ENCODE results near the gene SSTR5.

SSTR5 gene

DNA sequence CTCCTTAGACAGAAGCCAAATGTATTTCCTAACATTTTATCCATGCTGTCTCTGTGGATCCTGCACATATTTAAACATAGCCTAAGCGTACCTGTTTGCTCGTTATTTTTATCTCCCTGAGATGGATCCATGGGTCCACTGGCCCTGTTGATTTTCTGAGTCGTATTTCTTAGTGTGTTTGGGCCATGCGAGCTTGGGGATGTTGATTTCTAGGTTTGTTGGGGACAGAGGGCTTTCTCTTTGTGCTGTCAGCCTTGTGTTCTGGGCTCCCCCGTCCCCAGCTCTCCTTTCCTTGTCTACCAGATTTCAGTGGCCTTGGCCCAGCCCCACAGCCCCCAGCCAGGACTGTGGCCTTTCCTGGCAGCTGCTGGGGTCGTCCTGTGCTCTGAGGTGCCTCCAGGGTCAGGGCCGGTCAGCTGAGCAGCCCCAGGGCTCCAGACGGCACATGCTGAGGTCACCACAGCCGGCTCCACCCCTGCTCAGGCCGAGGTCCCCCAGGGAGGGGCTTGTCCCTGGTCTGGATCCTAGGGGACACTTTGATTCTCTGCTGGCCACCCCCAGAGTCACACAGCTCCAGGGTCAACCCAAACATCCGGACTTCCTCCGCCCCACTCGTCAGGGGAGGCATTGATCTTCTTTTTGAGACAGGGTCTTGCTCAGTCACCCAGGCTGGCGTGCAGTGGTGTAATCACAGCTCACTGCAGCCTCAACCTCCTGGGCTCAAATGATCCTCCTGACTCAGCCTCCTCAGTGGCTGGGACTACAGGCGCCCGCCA is 4.4 kb downstream of the SSTR5 start:
- H3K9ac ChIP-seq (ENCODE audit: insufficient read length) = no peak overlapping the region
- no peak overlapping the region for H3K4me3 ChIP-seq
- TF ChIP-seq POLR2AphosphoS5 (IDR thresholded peaks at IDR 0.05; ENCODE audit: borderline replicate concordance, low read depth, low read length) (no peak), EZH2 (IDR thresholded peaks at IDR 0.05) (no peak), FOXP2 (optimal IDR thresholded peaks at IDR 0.05; ENCODE audit: control extremely low read depth, extremely low read length, insufficient read depth) (no peak)
- no peak for DNase-seq (ENCODE audit: low read depth, low spot score)
- no peaks in the 10 kb centered on the region for H3K9me3 ChIP-seq (ENCODE audit: low read depth, low read length)
- H3K36me3 ChIP-seq (ENCODE audit: insufficient read depth, low read length) = no peaks in the 10 kb centered on the region
- no peak overlapping the region for H3K27ac ChIP-seq

DNA sequence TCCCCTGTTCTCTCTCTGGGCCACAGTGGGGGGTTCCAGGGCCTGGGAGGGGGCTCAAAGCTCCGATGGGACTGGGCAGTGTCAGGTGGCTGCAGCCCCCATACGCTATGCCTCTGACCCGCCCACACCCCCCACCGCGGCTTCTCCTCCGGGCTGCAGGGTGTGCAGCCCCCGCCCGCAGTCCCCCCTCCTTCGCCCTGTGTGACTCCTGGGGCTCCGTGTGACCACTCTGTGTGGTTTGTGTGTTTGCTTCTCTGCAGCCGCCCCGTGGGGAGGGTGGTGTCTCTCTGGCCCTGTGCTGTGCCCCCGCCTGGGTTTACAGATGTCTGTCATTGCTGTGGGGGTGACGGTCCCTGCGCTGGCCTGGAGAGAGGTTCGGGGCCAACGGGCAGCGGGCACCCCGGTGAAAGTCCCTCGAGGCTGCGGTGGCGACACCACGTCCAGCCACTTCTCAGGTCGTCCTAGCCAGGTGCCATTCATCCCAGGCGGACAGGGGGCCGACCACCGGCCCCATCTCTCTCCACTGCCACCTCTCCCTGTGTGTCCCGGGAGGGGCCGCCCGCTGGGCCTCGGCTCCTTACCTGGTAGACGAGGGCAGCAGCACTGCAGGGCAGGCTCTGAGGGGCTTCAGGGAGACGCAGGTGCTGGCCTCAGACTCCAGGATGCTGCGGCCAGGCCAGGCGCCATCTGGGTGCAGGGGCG is 5.5 kb downstream of the SSTR5 start:
- Histone ChIP-seq H3K36me3 (ENCODE audit: insufficient read depth, low read length) (no peaks in the 10 kb centered on the region), H3K4me3 (no peak overlapping the region), H3K9me3 (ENCODE audit: low read depth, low read length) (no peaks in the 10 kb centered on the region), H3K9ac (ENCODE audit: insufficient read length) (no peak overlapping the region), H3K27ac (no peak overlapping the region)
- DNase-seq (ENCODE audit: low read depth, low spot score) = no peak
- TF ChIP-seq EZH2 (IDR thresholded peaks at IDR 0.05) = no peak
- TF ChIP-seq POLR2AphosphoS5 (IDR thresholded peaks at IDR 0.05; ENCODE audit: borderline replicate concordance, low read depth, low read length) = no peak
- TF ChIP-seq FOXP2 (optimal IDR thresholded peaks at IDR 0.05; ENCODE audit: control extremely low read depth, extremely low read length, insufficient read depth) = no peak

DNA sequence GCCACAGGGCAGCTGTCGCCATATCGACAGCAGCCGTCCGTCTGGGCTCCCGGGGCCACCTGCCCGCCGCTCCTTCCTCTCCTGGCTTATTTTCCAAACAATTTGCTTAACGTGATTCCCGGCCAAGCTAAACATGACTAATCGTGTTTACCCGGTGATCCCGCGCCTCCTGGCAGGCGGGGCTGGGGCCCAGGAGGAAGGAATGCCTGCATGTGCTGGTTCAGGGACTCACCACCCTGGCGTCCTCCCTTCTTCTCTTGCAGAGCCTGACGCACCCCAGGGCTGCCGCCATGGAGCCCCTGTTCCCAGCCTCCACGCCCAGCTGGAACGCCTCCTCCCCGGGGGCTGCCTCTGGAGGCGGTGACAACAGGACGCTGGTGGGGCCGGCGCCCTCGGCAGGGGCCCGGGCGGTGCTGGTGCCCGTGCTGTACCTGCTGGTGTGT is 6.1 kb downstream of the SSTR5 start:
- TF ChIP-seq EZH2 (IDR thresholded peaks at IDR 0.05) = no peak
- no peak for TF ChIP-seq POLR2AphosphoS5 (IDR thresholded peaks at IDR 0.05; ENCODE audit: borderline replicate concordance, low read depth, low read length)
- TF ChIP-seq FOXP2 (optimal IDR thresholded peaks at IDR 0.05; ENCODE audit: control extremely low read depth, extremely low read length, insufficient read depth) = no peak
- Histone ChIP-seq H3K36me3 (ENCODE audit: insufficient read depth, low read length) (no peaks in the 10 kb centered on the region), H3K4me3 (no peak overlapping the region), H3K27ac (no peak overlapping the region), H3K9me3 (ENCODE audit: low read depth, low read length) (no peaks in the 10 kb centered on the region), H3K9ac (ENCODE audit: insufficient read length) (no peak overlapping the region)
- no peak for DNase-seq (ENCODE audit: low read depth, low spot score)

DNA sequence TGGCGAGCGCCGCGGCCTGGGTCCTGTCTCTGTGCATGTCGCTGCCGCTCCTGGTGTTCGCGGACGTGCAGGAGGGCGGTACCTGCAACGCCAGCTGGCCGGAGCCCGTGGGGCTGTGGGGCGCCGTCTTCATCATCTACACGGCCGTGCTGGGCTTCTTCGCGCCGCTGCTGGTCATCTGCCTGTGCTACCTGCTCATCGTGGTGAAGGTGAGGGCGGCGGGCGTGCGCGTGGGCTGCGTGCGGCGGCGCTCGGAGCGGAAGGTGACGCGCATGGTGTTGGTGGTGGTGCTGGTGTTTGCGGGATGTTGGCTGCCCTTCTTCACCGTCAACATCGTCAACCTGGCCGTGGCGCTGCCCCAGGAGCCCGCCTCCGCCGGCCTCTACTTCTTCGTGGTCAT is 6.8 kb downstream of the SSTR5 start:
- Histone ChIP-seq H3K4me3 (no peak overlapping the region), H3K9ac (ENCODE audit: insufficient read length) (no peak overlapping the region), H3K36me3 (ENCODE audit: insufficient read depth, low read length) (no peaks in the 10 kb centered on the region), H3K9me3 (ENCODE audit: low read depth, low read length) (no peaks in the 10 kb centered on the region), H3K27ac (no peak overlapping the region)
- no peak for DNase-seq (ENCODE audit: low read depth, low spot score)
- TF ChIP-seq POLR2AphosphoS5 (IDR thresholded peaks at IDR 0.05; ENCODE audit: borderline replicate concordance, low read depth, low read length) (no peak), EZH2 (IDR thresholded peaks at IDR 0.05) (no peak), FOXP2 (optimal IDR thresholded peaks at IDR 0.05; ENCODE audit: control extremely low read depth, extremely low read length, insufficient read depth) (no peak)

DNA sequence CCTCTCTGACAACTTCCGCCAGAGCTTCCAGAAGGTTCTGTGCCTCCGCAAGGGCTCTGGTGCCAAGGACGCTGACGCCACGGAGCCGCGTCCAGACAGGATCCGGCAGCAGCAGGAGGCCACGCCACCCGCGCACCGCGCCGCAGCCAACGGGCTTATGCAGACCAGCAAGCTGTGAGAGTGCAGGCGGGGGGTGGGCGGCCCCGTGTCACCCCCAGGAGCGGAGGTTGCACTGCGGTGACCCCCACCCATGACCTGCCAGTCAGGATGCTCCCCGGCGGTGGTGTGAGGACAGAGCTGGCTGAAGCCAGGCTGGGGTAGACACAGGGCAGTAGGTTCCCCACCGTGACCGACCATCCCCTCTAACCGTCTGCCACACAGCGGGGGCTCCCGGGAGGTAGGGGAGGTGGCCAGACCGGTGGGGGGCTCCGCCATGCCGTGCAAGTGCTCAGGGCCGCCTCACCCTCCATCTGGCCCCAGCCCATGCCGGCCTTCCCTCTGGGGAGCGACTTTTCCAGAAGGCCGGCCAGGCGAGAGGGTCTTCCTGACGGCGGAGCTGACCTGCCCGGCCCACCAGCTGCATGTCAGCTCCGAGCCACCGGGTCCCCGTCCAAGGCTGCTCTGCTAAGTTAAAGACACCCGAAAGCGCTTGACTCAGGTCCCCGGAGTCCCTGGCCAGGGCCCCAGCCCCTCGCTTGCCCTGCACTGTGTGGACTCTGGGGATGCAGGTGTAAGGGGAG is 7.4 kb downstream of the SSTR5 start:
- DNase-seq (ENCODE audit: low read depth, low spot score) = no peak
- no peak for TF ChIP-seq FOXP2 (optimal IDR thresholded peaks at IDR 0.05; ENCODE audit: control extremely low read depth, extremely low read length, insufficient read depth)
- TF ChIP-seq EZH2 (IDR thresholded peaks at IDR 0.05) = no peak
- TF ChIP-seq POLR2AphosphoS5 (IDR thresholded peaks at IDR 0.05; ENCODE audit: borderline replicate concordance, low read depth, low read length) = no peak
- Histone ChIP-seq H3K4me3 (no peak overlapping the region), H3K9me3 (ENCODE audit: low read depth, low read length) (no peaks in the 10 kb centered on the region), H3K36me3 (ENCODE audit: insufficient read depth, low read length) (no peaks in the 10 kb centered on the region), H3K27ac (no peak overlapping the region), H3K9ac (ENCODE audit: insufficient read length) (no peak overlapping the region)

DNA sequence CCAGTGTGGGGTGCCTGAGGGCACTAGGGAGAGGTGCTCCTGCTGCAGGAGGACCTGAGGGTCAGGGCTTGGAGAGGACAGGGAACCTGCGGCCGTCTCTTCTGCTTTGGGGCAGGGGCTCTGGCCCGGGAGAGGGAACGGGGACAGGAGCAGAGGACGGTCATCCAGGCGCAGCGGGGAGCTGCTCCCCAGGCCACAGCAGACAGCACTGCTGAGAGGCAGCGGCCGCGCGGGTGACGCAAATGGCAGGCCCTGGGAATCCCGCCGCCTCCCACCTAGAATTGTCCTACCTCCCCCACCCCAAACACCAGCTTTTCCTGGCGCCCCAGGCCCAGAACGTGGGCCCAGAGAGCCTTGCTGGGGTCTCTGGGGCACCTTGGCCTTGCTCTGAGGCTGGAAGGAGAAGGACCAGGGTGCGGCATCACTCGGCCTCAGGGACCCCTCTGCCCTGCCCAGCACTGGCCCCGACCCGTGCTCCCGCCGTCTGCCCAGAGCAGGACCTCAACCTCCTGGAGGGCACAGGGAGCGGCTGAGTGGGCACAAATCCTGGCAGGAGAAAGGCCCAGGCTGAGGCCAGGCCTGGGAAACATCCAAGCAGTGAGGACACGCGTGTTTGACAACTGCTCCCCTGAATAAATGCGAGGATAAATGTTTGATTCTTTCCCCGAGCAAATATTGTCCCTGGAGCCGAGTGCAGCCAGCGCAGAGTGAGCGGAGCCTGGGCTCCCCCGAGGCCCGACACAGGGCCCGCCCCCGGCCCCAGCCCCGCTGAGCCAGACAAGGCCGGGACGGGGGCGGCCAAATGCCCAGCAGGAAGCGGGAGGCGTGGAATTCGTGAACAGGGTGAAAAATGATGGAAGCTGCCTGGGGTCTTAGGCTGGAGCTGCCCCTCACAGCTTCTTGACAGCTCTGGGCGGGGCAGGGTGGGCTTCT is 8.5 kb downstream of the SSTR5 start:
- no peak for TF ChIP-seq EZH2 (IDR thresholded peaks at IDR 0.05)
- no peak for TF ChIP-seq FOXP2 (optimal IDR thresholded peaks at IDR 0.05; ENCODE audit: control extremely low read depth, extremely low read length, insufficient read depth)
- TF ChIP-seq POLR2AphosphoS5 (IDR thresholded peaks at IDR 0.05; ENCODE audit: borderline replicate concordance, low read depth, low read length) = no peak
- Histone ChIP-seq H3K4me3 (no peak overlapping the region), H3K27ac (no peak overlapping the region), H3K36me3 (ENCODE audit: insufficient read depth, low read length) (no peaks in the 10 kb centered on the region), H3K9me3 (ENCODE audit: low read depth, low read length) (no peaks in the 10 kb centered on the region), H3K9ac (ENCODE audit: insufficient read length) (no peak overlapping the region)
- no peak for DNase-seq (ENCODE audit: low read depth, low spot score)

DNA sequence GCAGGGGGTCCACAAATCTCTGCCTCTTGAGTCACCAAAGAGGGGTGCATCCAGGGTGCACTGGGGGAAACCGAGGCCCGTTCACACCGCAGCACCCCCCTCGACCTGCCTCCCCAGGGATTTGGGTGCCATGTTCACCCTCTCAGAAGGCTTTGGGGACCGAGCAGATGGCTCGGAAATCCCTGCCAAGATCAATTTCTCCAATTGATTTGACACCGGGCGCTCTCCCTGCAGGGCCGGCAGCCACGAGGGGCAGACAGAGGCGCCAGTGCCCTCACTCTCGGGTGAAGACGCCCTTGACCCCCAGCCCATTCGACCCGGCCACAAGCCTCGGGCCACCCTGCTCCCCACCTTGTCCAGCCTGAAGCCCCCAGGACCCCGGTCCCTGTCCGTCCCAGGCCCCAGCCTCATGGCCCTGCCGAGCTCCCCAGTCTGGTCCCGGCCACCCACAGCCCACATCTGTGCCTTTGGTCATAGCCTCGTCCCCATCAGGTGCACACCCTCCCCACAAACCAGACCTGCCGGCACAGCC is 9.3 kb downstream of the SSTR5 start:
- no peak for TF ChIP-seq FOXP2 (optimal IDR thresholded peaks at IDR 0.05; ENCODE audit: control extremely low read depth, extremely low read length, insufficient read depth)
- no peak for TF ChIP-seq EZH2 (IDR thresholded peaks at IDR 0.05)
- no peak for TF ChIP-seq POLR2AphosphoS5 (IDR thresholded peaks at IDR 0.05; ENCODE audit: borderline replicate concordance, low read depth, low read length)
- H3K9me3 ChIP-seq (ENCODE audit: low read depth, low read length) = no peaks in the 10 kb centered on the region
- no peaks in the 10 kb centered on the region for H3K36me3 ChIP-seq (ENCODE audit: insufficient read depth, low read length)
- no peak overlapping the region for H3K4me3 ChIP-seq
- no peak for DNase-seq (ENCODE audit: low read depth, low spot score)
- no peak overlapping the region for H3K27ac ChIP-seq
- H3K9ac ChIP-seq (ENCODE audit: insufficient read length) = no peak overlapping the region

Data from SK-N-MC (cell line).